ENCODE results near the gene RUNX1. TPM values are rescaled to one million over a fixed set of nuclear protein-coding genes. Genes with fewer than 3 reads are reported as not detected.

RUNX1 gene
- total RNA-seq, 2 donors from 2014 or later: 3.8 to 7.6 TPM

DNA sequence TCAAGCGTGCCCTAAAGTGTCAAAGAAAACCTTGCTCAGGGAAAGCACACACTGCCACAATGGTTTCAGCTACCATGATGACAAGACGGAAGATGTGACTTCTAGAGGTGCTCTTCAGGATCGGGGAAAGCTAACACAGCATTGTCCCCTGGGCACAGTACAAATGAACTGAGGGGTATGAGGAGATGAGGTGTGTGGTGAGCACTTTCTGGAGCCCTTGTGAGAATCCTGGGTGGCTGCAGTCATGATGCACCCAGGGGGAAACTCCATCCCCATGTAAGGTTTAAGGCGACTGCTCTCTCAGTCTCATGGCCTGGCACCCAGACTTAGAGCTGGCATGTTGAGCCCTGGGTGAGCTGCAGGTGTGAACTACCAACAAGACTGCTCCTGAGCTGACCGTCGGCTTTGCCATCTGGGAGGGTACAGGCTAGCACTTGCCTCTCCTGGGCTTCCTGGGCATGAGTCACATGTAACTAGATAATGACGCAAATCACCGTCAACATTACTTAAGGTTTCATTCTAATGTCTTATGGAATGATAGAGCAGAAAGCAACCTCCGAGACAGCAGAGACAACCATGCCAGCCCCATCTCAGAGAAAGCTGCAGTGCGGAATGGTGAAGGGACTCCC, 235.7 kb downstream of the RUNX1 start:
- TF ChIP-seq, protein P1, sequence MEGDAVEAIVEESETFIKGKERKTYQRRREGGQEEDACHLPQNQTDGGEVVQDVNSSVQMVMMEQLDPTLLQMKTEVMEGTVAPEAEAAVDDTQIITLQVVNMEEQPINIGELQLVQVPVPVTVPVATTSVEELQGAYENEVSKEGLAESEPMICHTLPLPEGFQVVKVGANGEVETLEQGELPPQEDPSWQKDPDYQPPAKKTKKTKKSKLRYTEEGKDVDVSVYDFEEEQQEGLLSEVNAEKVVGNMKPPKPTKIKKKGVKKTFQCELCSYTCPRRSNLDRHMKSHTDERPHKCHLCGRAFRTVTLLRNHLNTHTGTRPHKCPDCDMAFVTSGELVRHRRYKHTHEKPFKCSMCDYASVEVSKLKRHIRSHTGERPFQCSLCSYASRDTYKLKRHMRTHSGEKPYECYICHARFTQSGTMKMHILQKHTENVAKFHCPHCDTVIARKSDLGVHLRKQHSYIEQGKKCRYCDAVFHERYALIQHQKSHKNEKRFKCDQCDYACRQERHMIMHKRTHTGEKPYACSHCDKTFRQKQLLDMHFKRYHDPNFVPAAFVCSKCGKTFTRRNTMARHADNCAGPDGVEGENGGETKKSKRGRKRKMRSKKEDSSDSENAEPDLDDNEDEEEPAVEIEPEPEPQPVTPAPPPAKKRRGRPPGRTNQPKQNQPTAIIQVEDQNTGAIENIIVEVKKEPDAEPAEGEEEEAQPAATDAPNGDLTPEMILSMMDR (IDR thresholded peaks at IDR 0.05): no peak
- Histone ChIP-seq H3K27me3 (no peaks in the 10 kb centered on the region), H3K27ac (no peak overlapping the region), H3K4me3 (no peak overlapping the region), H3K36me3 (no peaks in the 10 kb centered on the region), H3K9me3 (no peaks in the 10 kb centered on the region), H3K4me1 (no peaks in the 10 kb centered on the region)
- DNase-seq (ENCODE audit: low spot score): no peak

DNA sequence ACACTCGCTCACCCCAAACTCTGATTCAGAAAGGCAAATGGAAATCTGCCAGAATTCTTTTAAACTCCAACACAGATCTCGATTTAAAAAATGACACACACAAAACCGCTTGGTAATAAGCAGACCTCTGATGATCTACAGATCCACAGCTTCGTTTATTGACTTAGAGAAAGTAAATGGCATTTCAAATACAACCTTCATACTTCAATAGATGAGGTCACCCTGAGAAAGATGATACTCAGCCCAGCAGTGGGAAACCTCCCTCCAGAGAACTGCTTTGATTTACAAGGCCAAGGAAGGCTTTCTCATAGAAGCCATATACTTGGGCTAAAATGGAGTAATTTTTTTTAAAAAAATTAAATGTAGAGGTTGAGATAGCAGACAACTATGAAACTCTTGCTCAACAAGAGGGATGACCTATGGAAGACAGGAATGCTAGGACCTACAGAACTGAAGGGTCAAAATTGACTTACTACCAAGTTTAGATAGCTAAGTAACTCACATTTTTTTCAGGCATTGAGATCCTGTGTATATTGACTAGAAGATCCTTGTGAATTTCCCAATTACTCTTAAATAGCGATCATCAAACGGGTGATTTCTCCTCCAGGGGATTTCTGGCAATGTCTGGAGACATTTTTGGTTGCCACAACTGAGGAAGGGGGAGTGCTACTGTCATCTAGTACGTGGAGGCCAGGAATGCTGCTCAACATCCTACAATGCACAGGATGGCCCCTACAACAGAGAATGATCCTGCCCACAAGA, 236.4 kb downstream of the RUNX1 start:
- Histone ChIP-seq H3K4me1 (no peaks in the 10 kb centered on the region), H3K9me3 (no peaks in the 10 kb centered on the region), H3K4me3 (no peak overlapping the region), H3K27me3 (no peaks in the 10 kb centered on the region), H3K27ac (no peak overlapping the region), H3K36me3 (no peaks in the 10 kb centered on the region)
- TF ChIP-seq, protein P1 (IDR thresholded peaks at IDR 0.05): no peak
- DNase-seq (ENCODE audit: low spot score): no peak

DNA sequence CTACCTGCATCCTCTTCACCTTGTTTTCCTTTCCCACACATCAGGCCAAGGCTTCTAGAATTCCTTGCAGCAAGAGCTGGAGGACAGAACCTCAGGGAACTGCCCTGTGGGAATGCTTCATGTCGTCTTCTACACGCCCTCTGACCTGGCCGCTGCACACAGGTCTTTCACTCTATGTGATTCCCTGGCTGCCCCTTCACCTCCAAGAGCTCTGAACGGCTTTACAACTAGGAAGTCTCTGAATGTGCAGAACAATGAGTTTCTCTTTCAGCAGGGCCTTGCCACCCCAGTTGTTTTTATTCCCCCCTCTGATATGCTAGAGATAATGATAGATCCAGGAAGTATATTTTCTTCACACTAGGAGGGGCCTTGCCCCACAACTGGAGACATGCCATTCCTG, 237.7 kb downstream of the RUNX1 start:
- H3K4me1 ChIP-seq: no peaks in the 10 kb centered on the region
- no peaks in the 10 kb centered on the region for H3K27me3 ChIP-seq
- peaks cover 0 to 5% of the 10 kb centered on the region in 2 donors for H3K9me3 ChIP-seq
- DNase-seq (ENCODE audit: low spot score): no peak
- H3K4me3 ChIP-seq: no peak overlapping the region
- TF ChIP-seq, protein P1 (IDR thresholded peaks at IDR 0.05): no peak
- H3K27ac ChIP-seq: no peak overlapping the region
- H3K36me3 ChIP-seq: no peaks in the 10 kb centered on the region

DNA sequence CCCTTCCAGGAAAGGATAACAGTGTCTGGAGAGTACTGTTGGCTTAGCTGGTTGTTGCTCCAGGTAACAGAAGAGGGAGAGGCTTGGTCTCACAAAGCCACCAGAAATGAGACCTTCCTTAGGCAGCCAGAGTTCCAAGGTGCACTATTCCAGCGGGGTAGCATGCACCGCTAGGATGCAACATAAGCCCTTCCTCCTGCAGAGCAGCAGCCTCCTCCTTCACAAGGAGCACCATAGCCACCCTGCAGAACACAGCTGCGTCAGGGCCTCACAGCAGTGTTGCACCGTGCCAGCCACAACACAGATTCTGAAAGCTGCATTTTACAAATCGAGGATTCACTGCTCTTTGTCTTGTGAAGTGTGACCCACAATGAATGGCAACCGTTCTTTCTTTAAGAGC, 238.3 kb downstream of the RUNX1 start:
- Histone ChIP-seq H3K36me3 (no peaks in the 10 kb centered on the region), H3K4me3 (no peak overlapping the region), H3K27ac (no peak overlapping the region), H3K4me1 (no peaks in the 10 kb centered on the region), H3K27me3 (no peaks in the 10 kb centered on the region), H3K9me3 (peaks cover 0 to 5% of the 10 kb centered on the region in 2 donors)
- no peak for DNase-seq (ENCODE audit: low spot score)
- TF ChIP-seq, protein P1 (IDR thresholded peaks at IDR 0.05): no peak

DNA sequence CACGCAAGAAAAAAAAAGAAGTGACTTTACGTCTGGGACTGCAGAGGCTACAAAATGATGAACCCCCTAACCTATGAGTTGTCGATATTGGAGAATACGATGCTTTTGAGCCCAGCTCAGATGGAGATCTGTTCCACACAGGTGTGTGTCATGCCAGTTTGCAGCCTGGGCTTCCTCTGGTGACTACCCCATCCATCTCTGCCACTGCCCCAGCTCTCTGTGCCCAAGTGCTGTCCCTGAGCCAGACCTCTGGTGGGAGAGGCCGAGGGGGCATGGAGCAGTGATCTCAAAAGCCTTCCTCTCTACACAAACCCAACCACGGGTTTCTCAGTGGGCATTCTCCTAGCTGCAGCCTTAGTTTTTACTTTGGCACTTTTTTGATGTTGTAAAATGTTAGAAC, 239.3 kb downstream of the RUNX1 start:
- Histone ChIP-seq H3K4me1 (no peaks in the 10 kb centered on the region), H3K27me3 (no peaks in the 10 kb centered on the region), H3K27ac (no peak overlapping the region), H3K4me3 (no peak overlapping the region), H3K36me3 (no peaks in the 10 kb centered on the region), H3K9me3 (peaks cover 0 to 5% of the 10 kb centered on the region in 2 donors)
- TF ChIP-seq, protein P1 (IDR thresholded peaks at IDR 0.05): no peak
- DNase-seq (ENCODE audit: low spot score): no peak

Data from right atrium auricular region (tissue), 2 donors.